Adrenal gland (tissue), 12 donors: ENCODE measurements around the gene RDH12. TPM values are rescaled to one million over a fixed set of nuclear protein-coding genes. Genes with fewer than 3 reads are reported as not detected.

Experiments
- DNase-seq, 7 donors: peaks; one replicate each; pipeline ENCODE4 v3.0.0-alpha.2; 2019 to 2020
- H3K27ac ChIP-seq, 5 donors: fragments of 200-600 bp; sonication (generic) in 4 of 5; 1 replicate in 3 of 5; 2 replicates in 2 of 5; pipeline versions ENCODE4 v1.5.1 to v1.8.0; 2016 to 2020; ENCODE audit warnings: mild to moderate bottlenecking in 1 of 5
- H3K27me3 ChIP-seq: fragments of 200-600 bp; 2 replicates; pipeline ENCODE4 v1.8.0; 2021
- H3K36me3 ChIP-seq, 2 donors: fragments of 200-600 bp; replicated peaks in 1 of 2; 1 replicate in 1 of 2; 2 replicates in 1 of 2; pipeline versions ENCODE4 v1.5.1 to v1.8.0; 2018 to 2022
- H3K4me1 ChIP-seq, 2 donors: fragments of 200-600 bp; replicated peaks in 1 of 2; 1 replicate in 1 of 2; 2 replicates in 1 of 2; pipeline versions ENCODE4 v1.5.1 to v1.8.0; 2018 to 2021
- H3K4me3 ChIP-seq, 4 donors: fragments of 200-600 bp; sonication (generic) in 3 of 4; one replicate each; pipeline ENCODE4 v1.5.1; 2016 to 2018
- H3K9me3 ChIP-seq, 3 donors: fragments of 200-600 bp; sonication (generic) in 1 of 3; replicated peaks in 1 of 3; 1 replicate in 2 of 3; 2 replicates in 1 of 3; pipeline versions ENCODE4 v1.5.1 to v1.8.0; 2016 to 2021
- CTCF ChIP-seq, 6 experiments: fragments of 450-650 bp in 4 of 6; fragments of 200-600 bp in 2 of 6; sonication (generic) in 1 of 6; IDR thresholded peaks; 1 replicate in 5 of 6; 2 replicates in 1 of 6; pipeline versions ENCODE4 v1.5.1 to v1.8.0; 2016 to 2021; ENCODE audit warnings: antibody characterized with exemption in 6 of 6, mild to moderate bottlenecking in 2 of 6, moderate library complexity in 1 of 6
- POLR2A ChIP-seq, 2 donors: fragments of 450-650 bp; IDR thresholded peaks; one replicate each; pipeline ENCODE4 v1.6.1; 2017; ENCODE audit warnings: antibody characterized with exemption in 2 of 2, mild to moderate bottlenecking in 2 of 2, moderate library complexity in 1 of 2
- WGBS, 4 donors: extraction: QIAGEN DNeasy Blood & Tissue Kit in 2 of 4; methylation state at CpG; one replicate each; pipeline versions ENCODE4 v1.1.5 to v1.1.7; 2013 to 2017; 5-methylcytosine and 5-hydroxymethylcytosine counted together
- intact Hi-C, 2 donors: fragments of 100-400 bp; cut with DNase I; formaldehyde crosslinking; loops; one replicate each; pipeline versions ENCODE4 v1.14.1 to v1.15.0; 2022 to 2023
- polyA plus RNA-seq, 3 donors: library from polyadenylated mRNA; stranded (reverse); fragments of 200-250 nt in 2 of 3; fragments of 350-450 nt in 1 of 3; fragmentation: Illumina TruSeq in 1 of 3; extraction: RNeasy Lipid Tissue Mini Kit (QIAGEN cat#74804) in 1 of 3; gene quantifications; one replicate each; pipeline ENCODE4 v1.2.3, GENCODE V29; 2013 to 2014
- total RNA-seq, 9 donors: library from RNA; depleted of rRNA in 4 of 9; stranded (reverse); fragments of >200 nt in 4 of 9; fragments of 120-200 nt in 1 of 9; fragmentation: NEBNext Ultra II Directional in 1 of 9; extraction: Animal tissue kit (Norgen Biotek cat#: 25700) in 1 of 9; gene quantifications; one replicate each; pipeline versions ENCODE4 v1.1.0 to v1.2.4, GENCODE V29; 2013 to 2023
- donor health status: healthy with polysubstance abuse.
- donor health status: Bipolar disorder and iron deficiency.
- donor health status: DM: yes; HTN: yes; CAD: no.
- donor health status: DM: no; HTN: no; CAD: no.
- donor health status: DM: no; HTN: no; CAD: no.
- donor health status: DM: yes; HTN: yes; CAD: no.

RDH12 gene
- total and polyA plus RNA-seq, 12 donors, result 1.0 to 192 (median 2.5) TPM

GRCh38 chr14:67728258-67728657 lies 26.6 kb downstream of the RDH12 start:
- Histone ChIP-seq H3K4me3 (no peak overlapping the region), H3K27me3 (no peaks in the 10 kb centered on the region), H3K4me1 (no peaks in the 10 kb centered on the region), H3K9me3 (no peaks in the 10 kb centered on the region), H3K27ac (no peak overlapping the region), H3K36me3 (no peaks in the 10 kb centered on the region)
- intact Hi-C loops, result no loop called here
- no peak for TF ChIP-seq POLR2A (IDR thresholded peaks at IDR 0.05)
- TF ChIP-seq CTCF (IDR thresholded peaks at IDR 0.05), result no peak
- DNase-seq, result no peak

- intact Hi-C loops, result no loop called here
- H3K9me3 ChIP-seq, result no peaks in the 10 kb centered on the region
- WGBS, 4 donors, result 67 to 78% (median 70%) methylated on average over 14 to 21 of the region's 21 CpGs
Measured at GRCh38 chr14:67729072-67729885, 27.6 kb downstream of the RDH12 start.

GRCh38 chr14:67733616-67734015 lies 31.9 kb downstream of the RDH12 start:
- H3K27me3 ChIP-seq, result no peaks in the 10 kb centered on the region
- 85 to 97% (median 91%) methylated on average over 4 of the region's 4 CpGs for WGBS, 4 donors
- H3K4me1 ChIP-seq, result peaks cover 0 to 1% of the 10 kb centered on the region in 2 donors
- H3K4me3 ChIP-seq, result no peak overlapping the region
- H3K9me3 ChIP-seq, result no peaks in the 10 kb centered on the region
- H3K36me3 ChIP-seq, result no peaks in the 10 kb centered on the region
- intact Hi-C loops, result no loop called here
- TF ChIP-seq POLR2A (IDR thresholded peaks at IDR 0.05) (no peak), CTCF (IDR thresholded peaks at IDR 0.05) (no peak)
- no peak overlapping the region for H3K27ac ChIP-seq
- no peak for DNase-seq

More at GRCh38 chr14:67729072-67729885, 27.6 kb downstream of the RDH12 start:
- Histone ChIP-seq H3K27ac (no peak overlapping the region), H3K36me3 (no peaks in the 10 kb centered on the region), H3K4me3 (no peak overlapping the region), H3K4me1 (no peaks in the 10 kb centered on the region), H3K27me3 (no peaks in the 10 kb centered on the region)
- no peak for DNase-seq
- TF ChIP-seq POLR2A (IDR thresholded peaks at IDR 0.05) (no peak), CTCF (IDR thresholded peaks at IDR 0.05) (no peak)

- Histone ChIP-seq H3K27me3 (no peaks in the 10 kb centered on the region), H3K36me3 (no peaks in the 10 kb centered on the region), H3K4me1 (peaks cover 0 to 10% of the 10 kb centered on the region in 2 donors), H3K9me3 (no peaks in the 10 kb centered on the region), H3K4me3 (no peak overlapping the region), H3K27ac (no peak overlapping the region)
- no peak for DNase-seq
- intact Hi-C loops, result no loop called here
- 63 to 77% (median 77%) methylated on average over 3 of the region's 3 CpGs for WGBS, 4 donors
- TF ChIP-seq POLR2A (IDR thresholded peaks at IDR 0.05), result no peak
- no peak for TF ChIP-seq CTCF (IDR thresholded peaks at IDR 0.05)
Measured at GRCh38 chr14:67734675-67735074, 33.0 kb downstream of the RDH12 start.
